Mucosa of descending colon (tissue), 3 donors: ENCODE measurements around the gene SLC66A2. TPM values are rescaled to one million over a fixed set of nuclear protein-coding genes. Genes with fewer than 3 reads are reported as not detected.

Experiments used
- ATAC-seq: fragments of 200-7000 bp; cut with Tn5 transposase; one replicate; pipeline ENCODE4 v1.9.1; 2020; ENCODE audit warnings: mild to moderate bottlenecking, moderate library complexity
- DNase-seq, 3 donors: peaks; one replicate each; pipeline ENCODE4 v3.0.0-alpha.2; 2020
- H3K36me3 ChIP-seq: fragments of 200-600 bp; one replicate; pipeline ENCODE4 v1.8.0; 2021; ENCODE audit warnings: low read depth, mild to moderate bottlenecking
- H3K4me1 ChIP-seq: fragments of 200-600 bp; one replicate; pipeline ENCODE4 v1.8.0; 2021; ENCODE audit warnings: low read depth, mild to moderate bottlenecking
- H3K4me3 ChIP-seq: fragments of 200-600 bp; one replicate; pipeline ENCODE4 v1.8.0; 2021; ENCODE audit warnings: mild to moderate bottlenecking
- H3K9me3 ChIP-seq: fragments of 200-600 bp; one replicate; pipeline ENCODE4 v1.8.0; 2021; ENCODE audit warnings: mild to moderate bottlenecking
- CTCF ChIP-seq: fragments of 200-600 bp; IDR thresholded peaks from one replicate; pipeline ENCODE4 v1.8.0; 2022; ENCODE audit warnings: antibody characterized with exemption, mild to moderate bottlenecking
- intact Hi-C, 2 donors: fragments of 100-400 bp; cut with DNase I in 1 of 2; cut with micrococcal nuclease in 1 of 2; formaldehyde crosslinking; loops; one replicate each; pipeline versions ENCODE4 v1.11.0 to v1.11.1; 2022; cut with DNase I, micrococcal nuclease
- total RNA-seq, 3 donors: library from RNA; stranded (reverse); fragmentation: NEBNext Ultra II Directional in 2 of 3; extraction: Animal tissue kit (Norgen Biotek cat#: 25700) in 2 of 3; gene quantifications; one replicate each; pipeline versions ENCODE4 v1.2.1 to v1.2.4, GENCODE V29; 2021 to 2023
- donor health status: DM: no; HTN: no; CAD: no; lungs with moderate emphysema.
- donor health status: DM: no; HTN: no; CAD: no.
- donor health status: DM: no; HTN: yes; CAD: no.

SLC66A2 gene
- total RNA-seq, 3 donors from 2014 or later, result 54.5 to 90.1 (median 68.6) TPM

- Histone ChIP-seq H3K9me3 (no peaks in the 10 kb centered on the region), H3K36me3 (no peaks in the 10 kb centered on the region), H3K4me3 (no peak overlapping the region), H3K4me1 (no peaks in the 10 kb centered on the region)
- DNase-seq (no peak), ATAC-seq (peak; percentile 20)
- intact Hi-C loops, result no loop called here
- TF ChIP-seq CTCF, result no peak
Measured at GRCh38 chr18:79912409-79912991, 39.0 kb downstream of the SLC66A2 start.

- no peaks in the 10 kb centered on the region for H3K9me3 ChIP-seq
- ATAC-seq (no peak), DNase-seq (no peak)
- no peak for TF ChIP-seq CTCF
- H3K4me3 ChIP-seq, result no peak overlapping the region
- H3K4me1 ChIP-seq, result no peaks in the 10 kb centered on the region
- no peaks in the 10 kb centered on the region for H3K36me3 ChIP-seq
- intact Hi-C loops, result no loop called here
Measured at GRCh38 chr18:79911344-79912270, 39.8 kb downstream of the SLC66A2 start.

- Histone ChIP-seq H3K4me1 (no peaks in the 10 kb centered on the region), H3K4me3 (no peak overlapping the region), H3K9me3 (no peaks in the 10 kb centered on the region), H3K36me3 (no peaks in the 10 kb centered on the region)
- no peak for DNase-seq
- intact Hi-C loops, result no loop called here
- ATAC-seq, result no peak
- no peak for TF ChIP-seq CTCF
Measured at GRCh38 chr18:79910563-79911343, 40.7 kb downstream of the SLC66A2 start.

- ATAC-seq, result no peak
- intact Hi-C loops, result no loop called here
- no peak for TF ChIP-seq CTCF
Measured at GRCh38 chr18:79906706-79907105, 44.7 kb downstream of the SLC66A2 start.

GRCh38 chr18:79905993-79906392 lies 45.5 kb downstream of the SLC66A2 start:
- intact Hi-C loops, result no loop called here
- Histone ChIP-seq H3K4me3 (no peak overlapping the region), H3K36me3 (peaks cover 8% of the 10 kb centered on the region), H3K4me1 (no peaks in the 10 kb centered on the region), H3K9me3 (peaks cover 2% of the 10 kb centered on the region)
- DNase-seq, result no peak
- TF ChIP-seq CTCF, result no peak
- no peak for ATAC-seq

More at GRCh38 chr18:79906706-79907105, 44.7 kb downstream of the SLC66A2 start:
- Histone ChIP-seq H3K36me3 (peaks cover 8% of the 10 kb centered on the region), H3K9me3 (no peaks in the 10 kb centered on the region), H3K4me3 (no peak overlapping the region), H3K4me1 (no peaks in the 10 kb centered on the region)
- DNase-seq, result no peak
